ENCODE measurements around the gene PRDM16.

The PRDM16 gene

DNA sequence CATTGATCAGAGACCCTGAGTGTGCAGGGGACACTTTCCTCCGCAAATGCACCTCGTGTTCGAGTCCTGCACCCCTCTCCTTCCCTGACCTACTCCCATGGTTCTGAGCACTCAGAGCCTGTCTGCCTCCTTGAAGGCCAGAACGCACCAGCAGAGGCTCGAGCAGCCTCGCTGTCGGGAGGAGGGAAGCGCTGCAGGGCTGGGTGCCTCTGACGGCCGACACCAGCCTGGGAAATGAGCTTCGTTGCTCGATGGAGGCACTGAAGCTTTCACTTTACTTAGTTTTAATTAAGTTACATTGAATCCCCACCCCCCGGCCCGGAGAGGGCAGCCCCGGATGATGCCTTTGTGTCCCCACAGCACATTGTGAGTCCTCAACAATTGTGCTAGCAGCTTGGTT, 229.2 kb downstream of the PRDM16 start:
- TF ChIP-seq, protein P1, sequence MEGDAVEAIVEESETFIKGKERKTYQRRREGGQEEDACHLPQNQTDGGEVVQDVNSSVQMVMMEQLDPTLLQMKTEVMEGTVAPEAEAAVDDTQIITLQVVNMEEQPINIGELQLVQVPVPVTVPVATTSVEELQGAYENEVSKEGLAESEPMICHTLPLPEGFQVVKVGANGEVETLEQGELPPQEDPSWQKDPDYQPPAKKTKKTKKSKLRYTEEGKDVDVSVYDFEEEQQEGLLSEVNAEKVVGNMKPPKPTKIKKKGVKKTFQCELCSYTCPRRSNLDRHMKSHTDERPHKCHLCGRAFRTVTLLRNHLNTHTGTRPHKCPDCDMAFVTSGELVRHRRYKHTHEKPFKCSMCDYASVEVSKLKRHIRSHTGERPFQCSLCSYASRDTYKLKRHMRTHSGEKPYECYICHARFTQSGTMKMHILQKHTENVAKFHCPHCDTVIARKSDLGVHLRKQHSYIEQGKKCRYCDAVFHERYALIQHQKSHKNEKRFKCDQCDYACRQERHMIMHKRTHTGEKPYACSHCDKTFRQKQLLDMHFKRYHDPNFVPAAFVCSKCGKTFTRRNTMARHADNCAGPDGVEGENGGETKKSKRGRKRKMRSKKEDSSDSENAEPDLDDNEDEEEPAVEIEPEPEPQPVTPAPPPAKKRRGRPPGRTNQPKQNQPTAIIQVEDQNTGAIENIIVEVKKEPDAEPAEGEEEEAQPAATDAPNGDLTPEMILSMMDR (IDR thresholded peaks at IDR 0.05; ENCODE audit: low read depth, low read length): no peak
- no peak for DNase-seq
- H3K27me3 ChIP-seq (ENCODE audit: insufficient read depth, low read depth, severe bottlenecking): no peaks in the 10 kb centered on the region

DNA sequence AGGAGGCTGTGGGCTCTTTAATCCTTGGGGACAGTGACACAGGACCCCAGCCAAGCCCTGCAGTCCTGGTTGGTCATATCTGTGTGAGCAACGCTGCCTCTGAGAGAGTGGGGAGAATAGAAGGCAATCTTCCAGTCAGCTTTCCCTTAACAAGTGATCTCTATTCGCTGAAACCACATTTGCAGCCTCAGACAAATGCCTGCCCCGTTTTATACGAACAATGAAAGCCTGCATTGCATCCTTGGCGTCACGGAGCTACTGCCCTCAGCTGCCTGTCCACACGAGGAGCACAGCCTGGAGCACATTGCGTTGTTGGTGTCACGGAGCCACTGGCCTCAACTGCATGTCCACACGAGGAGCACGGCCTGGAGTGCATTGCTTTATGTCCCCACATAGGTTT, 235.2 kb downstream of the PRDM16 start:
- no peak for DNase-seq
- Histone ChIP-seq H3K27me3 (ENCODE audit: insufficient read depth, low read depth, severe bottlenecking) (no peaks in the 10 kb centered on the region), H3K4me3 (ENCODE audit: low read depth, low read length) (no peak overlapping the region)

More for the DNA sequence above, 229.2 kb downstream of the PRDM16 start:
- H3K4me3 ChIP-seq (ENCODE audit: low read depth, low read length): no peak overlapping the region
- no peaks in the 10 kb centered on the region for H3K9me3 ChIP-seq (ENCODE audit: severe bottlenecking)
- no peaks in the 10 kb centered on the region for H3K36me3 ChIP-seq
- no peak overlapping the region for H3K27ac ChIP-seq

DNA sequence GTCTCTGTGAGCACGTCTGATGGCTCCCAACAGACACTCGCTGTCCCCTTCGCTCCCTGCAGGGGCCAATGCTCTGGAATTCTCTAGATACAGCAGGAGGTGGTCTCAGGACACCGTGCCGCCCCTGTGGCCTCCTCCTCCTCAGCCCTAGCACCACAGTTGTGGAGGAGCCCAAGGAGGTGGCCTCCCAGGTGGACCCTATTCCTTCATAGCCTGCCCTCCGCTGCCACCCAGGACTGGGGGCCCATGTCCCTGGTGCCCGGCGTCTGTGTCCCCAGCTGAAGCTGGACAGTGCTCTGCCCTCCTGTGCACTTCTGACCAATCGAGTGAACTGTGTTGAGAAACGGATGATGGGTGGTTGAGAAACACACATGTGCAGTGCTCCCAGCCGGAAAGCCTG, 235.7 kb downstream of the PRDM16 start:
- TF ChIP-seq, protein P1 (IDR thresholded peaks at IDR 0.05; ENCODE audit: low read depth, low read length): no peak
- no peaks in the 10 kb centered on the region for H3K27me3 ChIP-seq (ENCODE audit: insufficient read depth, low read depth, severe bottlenecking)
- H3K4me3 ChIP-seq (ENCODE audit: low read depth, low read length): no peak overlapping the region
- H3K27ac ChIP-seq: no peak overlapping the region
- DNase-seq: no peak
- no peaks in the 10 kb centered on the region for H3K36me3 ChIP-seq
- no peaks in the 10 kb centered on the region for H3K9me3 ChIP-seq (ENCODE audit: severe bottlenecking)

More for the DNA sequence above, 235.2 kb downstream of the PRDM16 start:
- Histone ChIP-seq H3K36me3 (no peaks in the 10 kb centered on the region), H3K9me3 (ENCODE audit: severe bottlenecking) (no peaks in the 10 kb centered on the region), H3K27ac (no peak overlapping the region)
- TF ChIP-seq, protein P1 (IDR thresholded peaks at IDR 0.05; ENCODE audit: low read depth, low read length): no peak

DNA sequence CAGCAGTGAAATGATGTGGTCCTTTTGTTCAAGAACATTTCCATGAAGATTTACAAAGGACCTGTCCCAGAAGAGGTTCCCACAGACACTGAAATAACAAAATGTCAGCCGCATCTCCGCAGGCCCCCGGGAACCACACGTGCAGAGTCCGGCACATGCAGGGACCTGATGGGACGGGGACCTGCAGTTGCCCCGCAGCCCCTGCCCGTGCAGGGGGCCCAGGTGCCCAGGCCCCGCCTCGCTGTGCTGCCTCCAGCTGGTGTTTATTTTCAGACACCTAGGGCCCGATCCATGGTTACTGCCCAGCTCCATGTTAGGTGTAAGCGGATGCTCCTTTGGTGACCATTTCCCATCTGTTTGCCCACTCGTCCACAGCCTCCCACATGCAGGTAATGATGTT, 236.2 kb downstream of the PRDM16 start:
- TF ChIP-seq, protein P1 (IDR thresholded peaks at IDR 0.05; ENCODE audit: low read depth, low read length): no peak
- no peak overlapping the region for H3K27ac ChIP-seq
- no peaks in the 10 kb centered on the region for H3K36me3 ChIP-seq
- H3K4me3 ChIP-seq (ENCODE audit: low read depth, low read length): no peak overlapping the region
- DNase-seq: no peak
- no peaks in the 10 kb centered on the region for H3K9me3 ChIP-seq (ENCODE audit: severe bottlenecking)
- H3K27me3 ChIP-seq (ENCODE audit: insufficient read depth, low read depth, severe bottlenecking): no peaks in the 10 kb centered on the region

DNA sequence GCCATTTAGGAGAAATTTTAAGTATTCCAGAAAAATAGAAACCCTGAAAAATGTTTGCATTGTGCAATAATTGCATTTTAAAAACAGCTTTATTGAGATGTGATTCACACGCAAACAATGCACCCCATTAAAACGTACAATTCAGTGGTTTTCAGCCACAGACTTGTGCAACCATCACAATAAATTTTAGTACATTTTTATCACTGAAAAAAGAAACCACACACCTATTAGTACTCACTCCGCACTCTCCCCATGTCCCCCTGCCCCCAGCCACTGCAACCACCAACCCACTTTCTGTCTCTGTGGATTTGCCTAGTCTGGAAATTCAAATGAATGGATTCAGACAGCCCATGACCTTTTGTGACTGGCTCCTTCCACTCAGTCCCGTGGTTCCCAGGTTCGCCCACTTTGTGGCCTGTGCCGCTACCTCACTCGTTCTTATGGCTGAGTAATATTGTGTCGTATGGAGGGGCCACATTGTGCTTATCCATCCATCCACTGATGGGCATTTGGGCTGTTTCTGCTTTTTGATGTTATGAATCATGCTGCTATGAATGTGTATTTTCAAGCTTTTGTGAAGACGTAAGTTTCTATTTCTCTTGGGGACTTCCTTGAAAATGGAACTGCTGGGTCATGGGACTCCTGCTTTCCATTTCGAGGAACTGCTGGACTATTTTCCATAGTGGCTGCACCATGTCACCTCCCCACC, 237.7 kb downstream of the PRDM16 start:
- H3K27ac ChIP-seq: no peak overlapping the region
- no peaks in the 10 kb centered on the region for H3K36me3 ChIP-seq
- H3K27me3 ChIP-seq (ENCODE audit: insufficient read depth, low read depth, severe bottlenecking): no peaks in the 10 kb centered on the region
- no peak overlapping the region for H3K4me3 ChIP-seq (ENCODE audit: low read depth, low read length)
- H3K9me3 ChIP-seq (ENCODE audit: severe bottlenecking): no peaks in the 10 kb centered on the region
- TF ChIP-seq, protein P1 (IDR thresholded peaks at IDR 0.05; ENCODE audit: low read depth, low read length): no peak
- no peak for DNase-seq

DNA sequence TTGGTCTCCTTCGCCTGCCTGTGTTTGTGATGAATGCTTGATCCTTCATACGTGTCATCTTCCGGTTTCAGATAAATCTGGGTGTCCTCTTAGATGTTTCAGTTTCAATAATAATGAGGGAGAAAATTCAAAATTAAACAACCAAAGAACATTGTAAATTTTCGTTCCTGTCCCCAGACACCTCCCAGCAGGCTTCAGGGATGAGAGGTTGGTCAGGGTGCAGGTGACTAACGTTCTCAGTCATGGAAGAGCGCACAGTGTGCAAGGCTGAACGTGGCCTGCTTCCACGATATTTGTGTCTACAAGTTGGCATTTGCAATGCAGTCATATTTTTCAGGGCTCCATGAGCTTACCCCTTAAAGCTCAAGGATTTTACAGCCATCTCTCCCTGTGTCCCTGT, 238.4 kb downstream of the PRDM16 start:
- Histone ChIP-seq H3K9me3 (ENCODE audit: severe bottlenecking) (no peaks in the 10 kb centered on the region), H3K27me3 (ENCODE audit: insufficient read depth, low read depth, severe bottlenecking) (no peaks in the 10 kb centered on the region), H3K36me3 (no peaks in the 10 kb centered on the region), H3K4me3 (ENCODE audit: low read depth, low read length) (no peak overlapping the region), H3K27ac (no peak overlapping the region)
- no peak for DNase-seq
- TF ChIP-seq, protein P1 (IDR thresholded peaks at IDR 0.05; ENCODE audit: low read depth, low read length): no peak

Data from WERI-Rb-1 (cell line).